BLaER1 treated with 17β-estradiol and CSF1 and Interleukin-3, amounts not matched to agents 10 nM and 100 nM (cell line): ENCODE results near the gene DPCD.

Experiments used
- H3K27ac ChIP-seq, 11 experiments: shearing (Covaris generic); formaldehyde crosslinking; 2 replicates each; pipeline ENCODE4 v1.8.1; 2022
- H3K27me3 ChIP-seq, 11 experiments: shearing (Covaris generic); formaldehyde crosslinking; 2 replicates each; pipeline ENCODE4 v1.8.1; 2022
- H3K36me3 ChIP-seq, 11 experiments: shearing (Covaris generic); formaldehyde crosslinking; 2 replicates each; pipeline ENCODE4 v1.8.1; 2022
- H3K4me1 ChIP-seq, 10 experiments: shearing (Covaris generic); formaldehyde crosslinking; 2 replicates each; pipeline ENCODE4 v1.8.1; 2022
- H3K4me2 ChIP-seq, 11 experiments: shearing (Covaris generic); formaldehyde crosslinking; 2 replicates each; pipeline ENCODE4 v1.8.1; 2022
- H3K4me3 ChIP-seq, 10 experiments: shearing (Covaris generic); formaldehyde crosslinking; 2 replicates each; pipeline ENCODE4 v1.8.1; 2022
- H3K9ac ChIP-seq, 11 experiments: shearing (Covaris generic); formaldehyde crosslinking; 2 replicates each; pipeline ENCODE4 v1.8.1; 2022
- H3K9me3 ChIP-seq, 11 experiments: shearing (Covaris generic); formaldehyde crosslinking; replicated peaks in 1 of 11; 2 replicates each; pipeline ENCODE4 v1.8.1; 2022
- H4K20me1 ChIP-seq, 11 experiments: shearing (Covaris generic); formaldehyde crosslinking; 2 replicates each; pipeline ENCODE4 v1.8.1; 2022
- Cebpa-rat ChIP-seq, 11 experiments: shearing (Covaris generic); IDR thresholded peaks; 2 replicates each; pipeline ENCODE4 v1.8.1; 2022

DPCD gene

GRCh38 chr10:101565936-101566332 is 22.2 kb upstream of the DPCD start:
- no peak overlapping the region for H3K27ac ChIP-seq
- no peaks in the 10 kb centered on the region; a peak in 3 of 22 replicates for H4K20me1 ChIP-seq
- peak overlapping the region in 3 of 11 experiments; percentile 42 to 49 (median 44); a peak in 3 of 22 replicates for H3K4me2 ChIP-seq
- TF ChIP-seq Cebpa-rat (IDR thresholded peaks at IDR 0.05) = no peak
- H3K27me3 ChIP-seq = peaks cover 36 to 52% (median 44%) of the 10 kb centered on the region in 11 experiments
- H3K4me1 ChIP-seq = peaks cover 5 to 41% (median 18%) of the 10 kb centered on the region in 10 experiments
- no peaks in the 10 kb centered on the region for H3K9me3 ChIP-seq
- H3K4me3 ChIP-seq = no peak overlapping the region
- no peak overlapping the region for H3K9ac ChIP-seq
- no peaks in the 10 kb centered on the region for H3K36me3 ChIP-seq

GRCh38 chr10:101566333-101567164 is 21.6 kb upstream of the DPCD start:
- H3K9me3 ChIP-seq = no peaks in the 10 kb centered on the region
- H3K27ac ChIP-seq = no peak overlapping the region
- TF ChIP-seq Cebpa-rat (IDR thresholded peaks at IDR 0.05) = no peak
- H3K4me1 ChIP-seq = peaks cover 9 to 38% (median 17%) of the 10 kb centered on the region in 10 experiments
- H3K9ac ChIP-seq = no peak overlapping the region
- H3K4me2 ChIP-seq = peak overlapping the region; percentile 30 to 55 (median 38); a peak in 19 of 22 replicates
- no peak overlapping the region for H3K4me3 ChIP-seq
- H3K36me3 ChIP-seq = no peaks in the 10 kb centered on the region
- H4K20me1 ChIP-seq = no peaks in the 10 kb centered on the region; a peak in 3 of 22 replicates
- H3K27me3 ChIP-seq = peaks cover 36 to 52% (median 44%) of the 10 kb centered on the region in 11 experiments

- Histone ChIP-seq H3K27me3 (peaks cover 36 to 52% (median 44%) of the 10 kb centered on the region in 11 experiments), H3K4me2 (peak overlapping the region in 10 of 11 experiments; percentile 30 to 55 (median 40); a peak in 15 of 22 replicates), H3K9ac (no peak overlapping the region), H3K27ac (no peak overlapping the region), H3K4me1 (peaks cover 9 to 37% (median 17%) of the 10 kb centered on the region in 10 experiments), H3K9me3 (peaks cover 0 to under 1% (median 0%) of the 10 kb centered on the region in 11 experiments; a peak in 2 of 22 replicates), H4K20me1 (no peaks in the 10 kb centered on the region; a peak in 3 of 22 replicates), H3K36me3 (no peaks in the 10 kb centered on the region), H3K4me3 (no peak overlapping the region)
- no peak for TF ChIP-seq Cebpa-rat (IDR thresholded peaks at IDR 0.05)
Observed at GRCh38 chr10:101567165-101568006, 20.7 kb upstream of the DPCD start.

DNA sequence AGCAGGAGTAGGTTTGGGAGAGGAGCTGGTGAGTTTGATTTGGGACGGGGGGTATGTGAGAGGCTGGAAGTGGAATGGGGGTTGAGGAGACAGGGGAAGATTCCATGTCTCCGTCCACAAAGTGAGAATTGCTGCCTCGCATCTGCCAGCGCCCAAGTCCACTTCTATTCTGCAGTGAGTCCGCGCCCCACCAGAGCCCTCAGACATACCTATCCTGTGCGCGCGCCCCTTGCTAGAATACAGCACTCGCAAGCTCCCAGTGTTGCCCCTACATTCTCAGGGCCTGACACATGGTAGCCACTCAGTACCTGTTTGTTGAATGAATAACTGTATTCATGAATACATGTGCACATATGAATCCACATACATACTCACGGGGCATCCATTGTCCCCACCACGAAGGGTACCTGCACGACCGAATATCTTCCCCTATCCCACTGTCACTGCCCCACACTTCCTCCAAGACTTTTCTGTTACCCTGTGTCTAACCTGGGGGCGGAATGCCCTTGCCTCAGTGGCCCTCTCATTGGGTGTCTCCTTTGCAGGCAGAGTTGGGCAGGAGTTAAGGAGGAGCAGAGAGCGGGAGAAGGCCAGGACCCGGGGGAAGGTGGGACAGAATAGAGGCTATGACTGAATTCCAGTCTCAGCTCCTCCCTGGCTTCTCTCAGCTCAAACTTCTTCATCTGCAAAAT is 19.9 kb upstream of the DPCD start:
- Histone ChIP-seq H3K36me3 (no peaks in the 10 kb centered on the region), H3K9ac (no peak overlapping the region), H3K27ac (no peak overlapping the region), H4K20me1 (no peaks in the 10 kb centered on the region; a peak in 3 of 22 replicates), H3K4me2 (peak overlapping the region in 2 of 11 experiments; percentile 44 to 49; a peak in 2 of 22 replicates), H3K4me1 (peaks cover 9 to 37% (median 17%) of the 10 kb centered on the region in 10 experiments), H3K4me3 (no peak overlapping the region), H3K9me3 (peaks cover 0 to 9% (median 4%) of the 10 kb centered on the region in 11 experiments; a peak in 7 of 22 replicates), H3K27me3 (peaks cover 36 to 52% (median 44%) of the 10 kb centered on the region in 11 experiments)
- TF ChIP-seq Cebpa-rat (IDR thresholded peaks at IDR 0.05) = no peak

- Histone ChIP-seq H3K27ac (no peak overlapping the region), H3K36me3 (no peaks in the 10 kb centered on the region), H4K20me1 (no peaks in the 10 kb centered on the region; a peak in 1 of 22 replicates), H3K9me3 (peaks cover 0 to 10% (median 4%) of the 10 kb centered on the region in 11 experiments; a peak in 7 of 22 replicates), H3K9ac (peak overlapping the region in 5 of 11 experiments; percentile 66 to 75 (median 69); a peak in 3 of 22 replicates), H3K4me3 (peak overlapping the region; percentile 62 to 79 (median 69); a peak in 17 of 20 replicates), H3K4me2 (peak overlapping the region; percentile 79 to 99 (median 94)), H3K4me1 (peaks cover 9 to 37% (median 17%) of the 10 kb centered on the region in 10 experiments), H3K27me3 (peaks cover 36 to 52% (median 44%) of the 10 kb centered on the region in 11 experiments)
- TF ChIP-seq Cebpa-rat (IDR thresholded peaks at IDR 0.05) = no peak
Observed at GRCh38 chr10:101569323-101569621, 18.8 kb upstream of the DPCD start.

- peaks cover 9 to 37% (median 17%) of the 10 kb centered on the region in 10 experiments for H3K4me1 ChIP-seq
- H3K36me3 ChIP-seq = no peaks in the 10 kb centered on the region
- H3K9ac ChIP-seq = peak overlapping the region; percentile 60 to 80 (median 75); a peak in 21 of 22 replicates
- H3K27ac ChIP-seq = peak overlapping the region in 5 of 11 experiments; percentile 21 to 68 (median 59); a peak in 8 of 22 replicates
- peak overlapping the region; percentile 62 to 79 (median 69) for H3K4me3 ChIP-seq
- H3K9me3 ChIP-seq = peaks cover 0 to 10% (median 4%) of the 10 kb centered on the region in 11 experiments; a peak in 7 of 22 replicates
- no peaks in the 10 kb centered on the region; a peak in 1 of 22 replicates for H4K20me1 ChIP-seq
- H3K27me3 ChIP-seq = peaks cover 36 to 52% (median 44%) of the 10 kb centered on the region in 11 experiments
- H3K4me2 ChIP-seq = peak overlapping the region; percentile 79 to 99 (median 94)
- TF ChIP-seq Cebpa-rat (IDR thresholded peaks at IDR 0.05) = no peak
Observed at GRCh38 chr10:101569622-101570427, 18.3 kb upstream of the DPCD start.

- no peak for TF ChIP-seq Cebpa-rat (IDR thresholded peaks at IDR 0.05)
- H3K9me3 ChIP-seq = peaks cover 0 to 10% (median 4%) of the 10 kb centered on the region in 11 experiments; a peak in 7 of 22 replicates
- H3K27ac ChIP-seq = peak overlapping the region in 9 of 11 experiments; percentile 21 to 68 (median 50); a peak in 13 of 22 replicates
- peak overlapping the region; percentile 60 to 80 (median 73) for H3K9ac ChIP-seq
- peaks cover 36 to 44% (median 43%) of the 10 kb centered on the region in 11 experiments for H3K27me3 ChIP-seq
- H3K4me1 ChIP-seq = peaks cover 9 to 37% (median 17%) of the 10 kb centered on the region in 10 experiments
- H4K20me1 ChIP-seq = no peaks in the 10 kb centered on the region; a peak in 2 of 22 replicates
- H3K36me3 ChIP-seq = no peaks in the 10 kb centered on the region
- peak overlapping the region; percentile 79 to 99 (median 94) for H3K4me2 ChIP-seq
- peak overlapping the region; percentile 62 to 79 (median 69) for H3K4me3 ChIP-seq
Observed at GRCh38 chr10:101570428-101571270, 17.5 kb upstream of the DPCD start.
